WERI-Rb-1 (cell line): ENCODE data around the gene NR2E3.

Experiments
- DNase-seq: peaks from one replicate; pipeline ENCODE4 v3.0.0-alpha.2; 2020
- H3K27ac ChIP-seq: fragments of 250-450 bp; sonication (Bioruptor Pico); 2 replicates; pipeline ENCODE4 v1.5.1; 2020; ENCODE audit warnings: mild to moderate bottlenecking, moderate library complexity
- H3K27me3 ChIP-seq: fragments of 250-450 bp; sonication (Bioruptor Pico); 2 replicates; pipeline ENCODE4 v1.5.1; 2021; ENCODE audit warnings: mild to moderate bottlenecking, low read depth, moderate library complexity; ENCODE audit not compliant: insufficient read depth, severe bottlenecking
- H3K36me3 ChIP-seq: fragments of 250-450 bp; sonication (Bioruptor Pico); 2 replicates; pipeline ENCODE4 v1.5.1; 2020; ENCODE audit warnings: mild to moderate bottlenecking, moderate library complexity
- H3K4me3 ChIP-seq: 2 replicates; pipeline ENCODE4 v1.5.1; 2011; ENCODE audit warnings: low read depth, mild to moderate bottlenecking, control low read depth, low read length
- H3K9me3 ChIP-seq: fragments of 250-450 bp; sonication (Bioruptor Pico); 2 replicates; pipeline ENCODE4 v1.5.1; 2021; ENCODE audit warnings: mild to moderate bottlenecking, moderate library complexity; ENCODE audit not compliant: severe bottlenecking
- CTCF ChIP-seq: IDR thresholded peaks from 2 replicates; pipeline ENCODE4 v1.5.1; 2011; ENCODE audit warnings: low read depth, mild to moderate bottlenecking, control low read depth, inconsistent platforms, low read length

NR2E3 gene

GRCh38 chr15:71786673-71787072 lies 23.7 kb upstream of the NR2E3 start:
- Histone ChIP-seq H3K27me3 (no peaks in the 10 kb centered on the region), H3K27ac (no peak overlapping the region), H3K9me3 (no peaks in the 10 kb centered on the region), H3K4me3 (no peak overlapping the region), H3K36me3 (no peaks in the 10 kb centered on the region)
- DNase-seq, result no peak
- TF ChIP-seq CTCF, result no peak

GRCh38 chr15:71788646-71789579 lies 21.4 kb upstream of the NR2E3 start:
- Histone ChIP-seq H3K36me3 (no peaks in the 10 kb centered on the region), H3K27ac (no peak overlapping the region), H3K9me3 (no peaks in the 10 kb centered on the region), H3K27me3 (no peaks in the 10 kb centered on the region), H3K4me3 (no peak overlapping the region)
- no peak for TF ChIP-seq CTCF
- DNase-seq, result no peak

GRCh38 chr15:71789616-71790015 lies 20.7 kb upstream of the NR2E3 start:
- no peak for DNase-seq
- no peak overlapping the region for H3K4me3 ChIP-seq
- TF ChIP-seq CTCF, result no peak
- no peaks in the 10 kb centered on the region for H3K36me3 ChIP-seq
- H3K9me3 ChIP-seq, result no peaks in the 10 kb centered on the region
- H3K27ac ChIP-seq, result no peak overlapping the region
- no peaks in the 10 kb centered on the region for H3K27me3 ChIP-seq

- no peaks in the 10 kb centered on the region for H3K36me3 ChIP-seq
- DNase-seq, result no peak
- no peak overlapping the region for H3K27ac ChIP-seq
- no peaks in the 10 kb centered on the region for H3K9me3 ChIP-seq
- no peaks in the 10 kb centered on the region for H3K27me3 ChIP-seq
- no peak for TF ChIP-seq CTCF
- H3K4me3 ChIP-seq, result no peak overlapping the region
Observed at GRCh38 chr15:71790081-71790480, 20.3 kb upstream of the NR2E3 start.

GRCh38 chr15:71791975-71792374 lies 18.4 kb upstream of the NR2E3 start:
- H3K27ac ChIP-seq, result no peak overlapping the region
- no peaks in the 10 kb centered on the region for H3K27me3 ChIP-seq
- H3K36me3 ChIP-seq, result no peaks in the 10 kb centered on the region
- no peaks in the 10 kb centered on the region for H3K9me3 ChIP-seq
- H3K4me3 ChIP-seq, result no peak overlapping the region
- no peak for TF ChIP-seq CTCF
- no peak for DNase-seq
